IPS-20b (cell line): ENCODE measurements around the gene PTGDS.
A peak's percentile ranks its signal among the peaks of the same experiment; 100 is the strongest.

Experiments
- H3K27ac ChIP-seq: one replicate; pipeline ENCODE4 v1.5.1; 2013; ENCODE audit warnings: low read length
- H3K27me3 ChIP-seq: 2 replicates; pipeline ENCODE4 v1.6.1; 2013; ENCODE audit warnings: mild to moderate bottlenecking, low read length, inconsistent platforms; ENCODE audit not compliant: insufficient read depth
- H3K36me3 ChIP-seq: 2 replicates; pipeline ENCODE4 v1.6.1; 2013; ENCODE audit warnings: low read depth, mild to moderate bottlenecking, inconsistent platforms, low read length, moderate library complexity; ENCODE audit not compliant: insufficient read depth
- H3K4me1 ChIP-seq: 2 replicates; pipeline ENCODE4 v1.6.1; 2013; ENCODE audit warnings: mild to moderate bottlenecking, control low read depth, inconsistent platforms, low read length, moderate library complexity; ENCODE audit not compliant: insufficient read depth
- H3K4me3 ChIP-seq: 2 replicates; pipeline ENCODE4 v1.5.1; 2013; ENCODE audit warnings: mild to moderate bottlenecking, low read length, inconsistent platforms
- H3K9ac ChIP-seq: 2 replicates; pipeline ENCODE4 v1.6.1; 2013; ENCODE audit warnings: low read depth, mild to moderate bottlenecking, inconsistent platforms, low read length, moderate library complexity
- H3K9me3 ChIP-seq: 2 replicates; pipeline ENCODE4 v1.6.1; 2013; ENCODE audit warnings: mild to moderate bottlenecking, low read depth, low read length, inconsistent platforms; ENCODE audit not compliant: insufficient read depth

PTGDS gene

GRCh38 chr9:136962701-136963248 is 14.5 kb upstream of the PTGDS start:
- H3K27ac ChIP-seq: no peak overlapping the region
- no peak overlapping the region for H3K4me3 ChIP-seq
- H3K4me1 ChIP-seq: no peaks in the 10 kb centered on the region
- no peak overlapping the region for H3K9ac ChIP-seq
- no peaks in the 10 kb centered on the region for H3K27me3 ChIP-seq
- H3K9me3 ChIP-seq: no peaks in the 10 kb centered on the region
- H3K36me3 ChIP-seq: no peaks in the 10 kb centered on the region

- no peaks in the 10 kb centered on the region for H3K36me3 ChIP-seq
- no peak overlapping the region for H3K9ac ChIP-seq
- H3K9me3 ChIP-seq: no peaks in the 10 kb centered on the region
- no peak overlapping the region for H3K4me3 ChIP-seq
- no peaks in the 10 kb centered on the region for H3K27me3 ChIP-seq
- H3K27ac ChIP-seq: no peak overlapping the region
- no peaks in the 10 kb centered on the region for H3K4me1 ChIP-seq
Measured at GRCh38 chr9:136963341-136963740, 14.0 kb upstream of the PTGDS start.

GRCh38 chr9:136963751-136964150 is 13.6 kb upstream of the PTGDS start:
- H3K4me1 ChIP-seq: no peaks in the 10 kb centered on the region
- no peaks in the 10 kb centered on the region for H3K27me3 ChIP-seq
- no peak overlapping the region for H3K4me3 ChIP-seq
- H3K27ac ChIP-seq: no peak overlapping the region
- H3K9me3 ChIP-seq: no peaks in the 10 kb centered on the region
- no peaks in the 10 kb centered on the region for H3K36me3 ChIP-seq
- no peak overlapping the region for H3K9ac ChIP-seq

- H3K4me1 ChIP-seq: no peaks in the 10 kb centered on the region
- no peaks in the 10 kb centered on the region for H3K9me3 ChIP-seq
- no peaks in the 10 kb centered on the region for H3K36me3 ChIP-seq
- H3K27me3 ChIP-seq: no peaks in the 10 kb centered on the region
- no peak overlapping the region for H3K27ac ChIP-seq
- no peak overlapping the region for H3K4me3 ChIP-seq
- H3K9ac ChIP-seq: no peak overlapping the region
Measured at GRCh38 chr9:136964171-136964689, 13.1 kb upstream of the PTGDS start.

GRCh38 chr9:136964833-136965422 is 12.4 kb upstream of the PTGDS start:
- Histone ChIP-seq H3K9me3 (no peaks in the 10 kb centered on the region), H3K27me3 (no peaks in the 10 kb centered on the region), H3K36me3 (no peaks in the 10 kb centered on the region), H3K27ac (no peak overlapping the region), H3K4me3 (no peak overlapping the region), H3K4me1 (no peaks in the 10 kb centered on the region), H3K9ac (no peak overlapping the region)

- Histone ChIP-seq H3K4me1 (no peaks in the 10 kb centered on the region), H3K4me3 (peak overlapping the region; percentile 8; the same call in 1 of the 2 replicates), H3K27ac (no peak overlapping the region), H3K9me3 (no peaks in the 10 kb centered on the region), H3K27me3 (no peaks in the 10 kb centered on the region), H3K36me3 (no peaks in the 10 kb centered on the region), H3K9ac (peak overlapping the region; percentile 45; the same call in 1 of the 2 replicates)
Measured at GRCh38 chr9:136965771-136966484, 11.4 kb upstream of the PTGDS start.

- no peaks in the 10 kb centered on the region for H3K27me3 ChIP-seq
- H3K36me3 ChIP-seq: no peaks in the 10 kb centered on the region
- no peak overlapping the region for H3K27ac ChIP-seq
- no peaks in the 10 kb centered on the region for H3K4me1 ChIP-seq
- no peak overlapping the region for H3K9ac ChIP-seq
- no peak overlapping the region for H3K4me3 ChIP-seq
- no peaks in the 10 kb centered on the region for H3K9me3 ChIP-seq
Measured at GRCh38 chr9:136968333-136969127, 8.8 kb upstream of the PTGDS start.

- Histone ChIP-seq H3K27me3 (no peaks in the 10 kb centered on the region), H3K4me1 (no peaks in the 10 kb centered on the region), H3K36me3 (no peaks in the 10 kb centered on the region), H3K27ac (no peak overlapping the region), H3K9ac (no peak overlapping the region), H3K9me3 (no peaks in the 10 kb centered on the region), H3K4me3 (no peak overlapping the region)
Measured at GRCh38 chr9:136969150-136969549, 8.2 kb upstream of the PTGDS start.

- no peak overlapping the region for H3K9ac ChIP-seq
- H3K36me3 ChIP-seq: no peaks in the 10 kb centered on the region
- H3K27ac ChIP-seq: no peak overlapping the region
- no peaks in the 10 kb centered on the region for H3K4me1 ChIP-seq
- H3K27me3 ChIP-seq: no peaks in the 10 kb centered on the region
- H3K9me3 ChIP-seq: no peaks in the 10 kb centered on the region
- H3K4me3 ChIP-seq: no peak overlapping the region
Measured at GRCh38 chr9:136969774-136970173, 7.5 kb upstream of the PTGDS start.

- no peak overlapping the region for H3K27ac ChIP-seq
- no peaks in the 10 kb centered on the region for H3K27me3 ChIP-seq
- no peak overlapping the region for H3K4me3 ChIP-seq
- no peaks in the 10 kb centered on the region for H3K4me1 ChIP-seq
- H3K9ac ChIP-seq: no peak overlapping the region
- no peaks in the 10 kb centered on the region for H3K36me3 ChIP-seq
- no peaks in the 10 kb centered on the region for H3K9me3 ChIP-seq
Measured at GRCh38 chr9:136970361-136970760, 6.9 kb upstream of the PTGDS start.

- Histone ChIP-seq H3K9ac (no peak overlapping the region), H3K4me3 (no peak overlapping the region), H3K36me3 (no peaks in the 10 kb centered on the region), H3K9me3 (no peaks in the 10 kb centered on the region), H3K4me1 (no peaks in the 10 kb centered on the region), H3K27me3 (no peaks in the 10 kb centered on the region), H3K27ac (no peak overlapping the region)
Measured at GRCh38 chr9:136971746-136972145, 5.6 kb upstream of the PTGDS start.
